ENCODE data around the gene SHISA8. TPM values are rescaled to one million over a fixed set of nuclear protein-coding genes. Genes with fewer than 3 reads are reported as not detected.

The SHISA8 gene
- total RNA-seq, 2 donors from 2014 or later, result 0.58 TPM; not detected in 1

GRCh38 chr22:41898645-41899044, 16.2 kb downstream of the SHISA8 start:
- no peak for DNase-seq
- no peaks in the 10 kb centered on the region for H3K9me3 ChIP-seq (ENCODE audit: control insufficient read depth, low read length)
- no peaks in the 10 kb centered on the region for H3K27me3 ChIP-seq (ENCODE audit: control insufficient read depth, insufficient read depth, low read length, poor library complexity, severe bottlenecking)
- 94 to 96% methylated on average over 7 to 11 of the region's 11 CpGs for WGBS, 2 experiments (ENCODE audit: insufficient coverage in 1 of 2, insufficient read length in 1 of 2)
- H3K4me1 ChIP-seq (ENCODE audit: control insufficient read depth, insufficient read depth, low read length), result no peaks in the 10 kb centered on the region
- Mint-ChIP-seq H3K4me1 (no peaks in the 10 kb centered on the region), H3K9me3 (no peaks in the 10 kb centered on the region), H3K27ac (no peak overlapping the region), H3K36me3 (ENCODE audit: low read depth) (peaks cover 52% of the 10 kb centered on the region), H3K27me3 (ENCODE audit: insufficient read depth) (no peaks in the 10 kb centered on the region), H3K4me3 (no peak overlapping the region)
- no peak overlapping the region for H3K27ac ChIP-seq (ENCODE audit: low read depth, low read length)
- no peak overlapping the region for H3K9ac ChIP-seq (ENCODE audit: extremely low read depth, low read length, poor library complexity, severe bottlenecking)
- H3K4me3 ChIP-seq (ENCODE audit: low read length), result no peak overlapping the region
- TF ChIP-seq CTCF (conservative IDR thresholded peaks at IDR 0.05), result no peak
- peaks cover 70% of the 10 kb centered on the region for H3K36me3 ChIP-seq (ENCODE audit: control insufficient read depth, insufficient read depth, low read length)

DNA sequence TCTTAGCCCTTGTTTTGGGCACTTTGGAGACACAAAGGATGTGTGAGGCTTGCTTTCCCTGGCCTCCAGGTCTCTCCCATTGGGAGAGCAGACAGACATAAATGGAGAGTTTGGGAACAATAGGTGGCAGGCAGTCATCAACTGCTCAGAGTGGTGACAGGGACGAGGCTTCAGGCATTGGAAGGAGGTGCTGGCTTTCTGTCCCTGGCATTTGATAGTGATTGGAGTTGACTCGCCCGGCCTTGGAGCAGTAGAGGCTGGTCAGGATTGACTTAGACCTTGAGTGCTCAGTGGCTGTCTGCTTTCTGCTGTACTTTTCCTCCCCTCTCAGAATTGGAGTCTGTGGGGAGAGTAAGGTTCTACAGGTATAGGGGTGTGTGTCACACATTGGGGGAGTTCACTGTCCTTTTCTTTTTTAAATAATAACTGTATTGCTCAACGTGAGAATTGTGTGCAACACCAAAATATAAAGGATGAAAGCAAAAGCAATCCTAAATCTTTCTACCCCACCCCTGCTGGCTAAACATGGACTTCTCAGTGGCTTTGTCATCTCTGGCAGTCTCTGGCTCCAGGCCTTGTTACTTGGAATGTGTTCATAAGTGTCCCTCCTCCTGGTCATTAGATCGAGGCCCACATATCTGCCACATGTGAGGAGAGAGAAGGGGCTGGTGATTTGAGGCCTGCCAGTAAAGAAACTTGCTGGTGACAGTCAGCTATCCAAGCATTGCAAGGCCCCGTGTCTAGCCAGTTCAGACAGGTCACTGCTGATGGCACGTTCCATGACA, 21.1 kb downstream of the SHISA8 start:
- Mint-ChIP-seq H3K4me1 (no peaks in the 10 kb centered on the region), H3K9me3 (no peaks in the 10 kb centered on the region), H3K27ac (no peak overlapping the region), H3K27me3 (ENCODE audit: insufficient read depth) (no peaks in the 10 kb centered on the region), H3K4me3 (no peak overlapping the region), H3K36me3 (ENCODE audit: low read depth) (peaks cover 61% of the 10 kb centered on the region)
- Histone ChIP-seq H3K27me3 (ENCODE audit: control insufficient read depth, insufficient read depth, low read length, poor library complexity, severe bottlenecking) (no peaks in the 10 kb centered on the region), H3K4me3 (ENCODE audit: low read length) (no peak overlapping the region), H3K4me1 (ENCODE audit: control insufficient read depth, insufficient read depth, low read length) (no peaks in the 10 kb centered on the region), H3K27ac (ENCODE audit: low read depth, low read length) (no peak overlapping the region), H3K9me3 (ENCODE audit: control insufficient read depth, low read length) (no peaks in the 10 kb centered on the region), H3K9ac (ENCODE audit: extremely low read depth, low read length, poor library complexity, severe bottlenecking) (no peak overlapping the region), H3K36me3 (ENCODE audit: control insufficient read depth, insufficient read depth, low read length) (peaks cover 73% of the 10 kb centered on the region)
- TF ChIP-seq CTCF (conservative IDR thresholded peaks at IDR 0.05), result no peak
- WGBS, 2 experiments (ENCODE audit: insufficient coverage in 1 of 2, insufficient read length in 1 of 2), result 92 to 98% methylated on average over 5 to 7 of the region's 7 CpGs
- no peak for DNase-seq

GRCh38 chr22:41892721-41893120, 22.2 kb downstream of the SHISA8 start:
- H3K4me1 Mint-ChIP-seq, result no peaks in the 10 kb centered on the region
- H3K9me3 Mint-ChIP-seq, result no peaks in the 10 kb centered on the region
- WGBS, 2 experiments (ENCODE audit: insufficient coverage in 1 of 2, insufficient read length in 1 of 2), result 94 to 100% methylated on average over 1 to 4 of the region's 4 CpGs
- H3K27ac Mint-ChIP-seq, result peak overlapping the region; percentile 16
- H3K27me3 ChIP-seq (ENCODE audit: control insufficient read depth, insufficient read depth, low read length, poor library complexity, severe bottlenecking), result no peaks in the 10 kb centered on the region
- no peak overlapping the region for H3K4me3 ChIP-seq (ENCODE audit: low read length)
- H3K9me3 ChIP-seq (ENCODE audit: control insufficient read depth, low read length), result no peaks in the 10 kb centered on the region
- no peak overlapping the region for H3K4me3 Mint-ChIP-seq
- H3K27me3 Mint-ChIP-seq (ENCODE audit: insufficient read depth), result no peaks in the 10 kb centered on the region
- H3K9ac ChIP-seq (ENCODE audit: extremely low read depth, low read length, poor library complexity, severe bottlenecking), result no peak overlapping the region
- peaks cover 78% of the 10 kb centered on the region for H3K36me3 ChIP-seq (ENCODE audit: control insufficient read depth, insufficient read depth, low read length)
- H3K36me3 Mint-ChIP-seq (ENCODE audit: low read depth), result peaks cover 64% of the 10 kb centered on the region
- no peak for TF ChIP-seq CTCF (conservative IDR thresholded peaks at IDR 0.05)
- no peaks in the 10 kb centered on the region for H3K4me1 ChIP-seq (ENCODE audit: control insufficient read depth, insufficient read depth, low read length)
- no peak for DNase-seq
- H3K27ac ChIP-seq (ENCODE audit: low read depth, low read length), result no peak overlapping the region

All from endodermal cell (in vitro differentiated cells).